ENCODE results near the gene HES7. TPM values are rescaled to one million over a fixed set of nuclear protein-coding genes. Genes with fewer than 3 reads are reported as not detected.

HES7 gene
- total and polyA plus RNA-seq, 2 donors from 2014 or later = 0.25 TPM; not detected in 1

GRCh38 chr17:8100111-8100510 is 23.8 kb downstream of the HES7 start:
- Histone ChIP-seq H3K9ac (ENCODE audit: low read length in 3 of 3) (no peak overlapping the region), H3K27ac (ENCODE audit: low read depth in 2 of 2, low read length in 2 of 2) (no peak overlapping the region), H3K36me3 (ENCODE audit: control insufficient read depth in 2 of 3, insufficient read depth in 3 of 3, low read length in 3 of 3) (no peaks in the 10 kb centered on the region), H3K4me3 (ENCODE audit: low read length in 3 of 3) (no peak overlapping the region), H3K27me3 (ENCODE audit: control insufficient read depth, insufficient read depth, low read length) (no peaks in the 10 kb centered on the region), H3K4me1 (ENCODE audit: control insufficient read depth in 2 of 3, insufficient read depth in 2 of 3, low read depth in 1 of 3, low read length in 3 of 3) (no peaks in the 10 kb centered on the region), H3K9me3 (ENCODE audit: control insufficient read depth in 2 of 3, insufficient read depth in 1 of 3, low read length in 3 of 3) (no peaks in the 10 kb centered on the region)
- FAIRE-seq (no peak), DNase-seq (no peak)
- TF ChIP-seq, protein P1, sequence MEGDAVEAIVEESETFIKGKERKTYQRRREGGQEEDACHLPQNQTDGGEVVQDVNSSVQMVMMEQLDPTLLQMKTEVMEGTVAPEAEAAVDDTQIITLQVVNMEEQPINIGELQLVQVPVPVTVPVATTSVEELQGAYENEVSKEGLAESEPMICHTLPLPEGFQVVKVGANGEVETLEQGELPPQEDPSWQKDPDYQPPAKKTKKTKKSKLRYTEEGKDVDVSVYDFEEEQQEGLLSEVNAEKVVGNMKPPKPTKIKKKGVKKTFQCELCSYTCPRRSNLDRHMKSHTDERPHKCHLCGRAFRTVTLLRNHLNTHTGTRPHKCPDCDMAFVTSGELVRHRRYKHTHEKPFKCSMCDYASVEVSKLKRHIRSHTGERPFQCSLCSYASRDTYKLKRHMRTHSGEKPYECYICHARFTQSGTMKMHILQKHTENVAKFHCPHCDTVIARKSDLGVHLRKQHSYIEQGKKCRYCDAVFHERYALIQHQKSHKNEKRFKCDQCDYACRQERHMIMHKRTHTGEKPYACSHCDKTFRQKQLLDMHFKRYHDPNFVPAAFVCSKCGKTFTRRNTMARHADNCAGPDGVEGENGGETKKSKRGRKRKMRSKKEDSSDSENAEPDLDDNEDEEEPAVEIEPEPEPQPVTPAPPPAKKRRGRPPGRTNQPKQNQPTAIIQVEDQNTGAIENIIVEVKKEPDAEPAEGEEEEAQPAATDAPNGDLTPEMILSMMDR (IDR thresholded peaks at IDR 0.05; ENCODE audit: borderline replicate concordance, extremely low read depth, insufficient read depth) = no peak
- intact Hi-C loops (cut with DNase I) = no loop called here

GRCh38 chr17:8096541-8096940 is 27.4 kb downstream of the HES7 start:
- no peak overlapping the region for H3K27ac ChIP-seq (ENCODE audit: low read depth in 2 of 2, low read length in 2 of 2)
- no peaks in the 10 kb centered on the region for H3K9me3 ChIP-seq (ENCODE audit: control insufficient read depth in 2 of 3, insufficient read depth in 1 of 3, low read length in 3 of 3)
- H3K36me3 ChIP-seq (ENCODE audit: control insufficient read depth in 2 of 3, insufficient read depth in 3 of 3, low read length in 3 of 3) = no peaks in the 10 kb centered on the region
- intact Hi-C loops (cut with DNase I) = no loop called here
- no peak overlapping the region for H3K4me3 ChIP-seq (ENCODE audit: low read length in 3 of 3)
- H3K27me3 ChIP-seq (ENCODE audit: control insufficient read depth, insufficient read depth, low read length) = no peaks in the 10 kb centered on the region
- no peaks in the 10 kb centered on the region for H3K4me1 ChIP-seq (ENCODE audit: control insufficient read depth in 2 of 3, insufficient read depth in 2 of 3, low read depth in 1 of 3, low read length in 3 of 3)
- no peak overlapping the region for H3K9ac ChIP-seq (ENCODE audit: low read length in 3 of 3)
- TF ChIP-seq, protein P1 (IDR thresholded peaks at IDR 0.05; ENCODE audit: borderline replicate concordance, extremely low read depth, insufficient read depth) = no peak
- FAIRE-seq (no peak), DNase-seq (no peak)

- no peak for DNase-seq
- no peak overlapping the region for H3K9ac ChIP-seq (ENCODE audit: low read length in 3 of 3)
- no peak overlapping the region for H3K4me3 ChIP-seq (ENCODE audit: low read length in 3 of 3)
- no peaks in the 10 kb centered on the region for H3K36me3 ChIP-seq (ENCODE audit: control insufficient read depth in 2 of 3, insufficient read depth in 3 of 3, low read length in 3 of 3)
- no peaks in the 10 kb centered on the region for H3K4me1 ChIP-seq (ENCODE audit: control insufficient read depth in 2 of 3, insufficient read depth in 2 of 3, low read depth in 1 of 3, low read length in 3 of 3)
- H3K9me3 ChIP-seq (ENCODE audit: control insufficient read depth in 2 of 3, insufficient read depth in 1 of 3, low read length in 3 of 3) = no peaks in the 10 kb centered on the region
- H3K27ac ChIP-seq (ENCODE audit: low read depth in 2 of 2, low read length in 2 of 2) = no peak overlapping the region
- no peak for FAIRE-seq
- no peaks in the 10 kb centered on the region for H3K27me3 ChIP-seq (ENCODE audit: control insufficient read depth, insufficient read depth, low read length)
- intact Hi-C loops (cut with DNase I) = no loop called here
- TF ChIP-seq, protein P1 (IDR thresholded peaks at IDR 0.05; ENCODE audit: borderline replicate concordance, extremely low read depth, insufficient read depth) = no peak
These were observed 28.5 kb downstream of the HES7 start for GRCh38 chr17:8095361-8095760.

DNA sequence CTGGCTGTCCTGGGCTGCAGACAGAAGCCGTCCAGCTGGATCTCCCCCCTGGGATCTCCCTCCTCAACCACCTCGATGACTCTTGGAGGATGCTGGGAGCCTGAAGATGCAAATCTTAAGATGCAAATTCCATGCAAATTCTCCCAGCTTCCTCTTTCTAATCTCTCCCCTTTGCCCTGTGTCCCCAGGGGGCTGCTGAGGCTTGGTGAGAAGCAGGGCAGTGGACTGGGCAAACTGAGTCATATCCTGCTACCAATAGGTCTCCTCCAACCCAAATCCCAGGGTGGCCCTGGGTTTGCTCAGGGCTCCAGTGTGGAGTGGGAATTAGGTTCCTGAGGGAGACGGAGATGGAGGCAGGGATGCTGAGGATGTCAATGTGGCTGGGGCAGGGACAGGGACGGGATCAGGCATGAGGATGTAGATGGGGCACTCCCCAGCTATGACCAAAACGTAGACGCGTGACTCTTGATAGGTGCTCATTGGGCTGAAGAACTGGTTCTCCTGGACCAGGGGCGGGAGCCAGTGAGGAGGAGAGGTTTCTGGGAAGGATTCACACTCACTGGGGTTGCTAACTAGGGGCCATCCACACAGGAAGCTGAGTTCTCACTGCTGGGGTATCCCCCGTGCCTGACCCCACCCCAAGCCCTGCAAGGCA is 32.7 kb downstream of the HES7 start:
- H3K27me3 ChIP-seq (ENCODE audit: control insufficient read depth, insufficient read depth, low read length) = no peaks in the 10 kb centered on the region
- TF ChIP-seq, protein P1 (IDR thresholded peaks at IDR 0.05; ENCODE audit: borderline replicate concordance, extremely low read depth, insufficient read depth) = no peak

More for the DNA sequence above, 32.7 kb downstream of the HES7 start:
- H3K4me1 ChIP-seq (ENCODE audit: control insufficient read depth in 2 of 3, insufficient read depth in 2 of 3, low read depth in 1 of 3, low read length in 3 of 3) = no peaks in the 10 kb centered on the region
- intact Hi-C loops (cut with DNase I) = no loop called here
- no peak overlapping the region for H3K9ac ChIP-seq (ENCODE audit: low read length in 3 of 3)
- no peaks in the 10 kb centered on the region for H3K36me3 ChIP-seq (ENCODE audit: control insufficient read depth in 2 of 3, insufficient read depth in 3 of 3, low read length in 3 of 3)
- FAIRE-seq (no peak), DNase-seq (no peak)
- no peak overlapping the region for H3K4me3 ChIP-seq (ENCODE audit: low read length in 3 of 3)
- H3K9me3 ChIP-seq (ENCODE audit: control insufficient read depth in 2 of 3, insufficient read depth in 1 of 3, low read length in 3 of 3) = no peaks in the 10 kb centered on the region
- H3K27ac ChIP-seq (ENCODE audit: low read depth in 2 of 2, low read length in 2 of 2) = no peak overlapping the region

Measured in kidney (tissue), 14 donors.